CD4-positive, alpha-beta T cell treated with Interleukin-6 for 4 hours (primary cell): Measurements from ENCODE around the gene UBTD1.

Experiments
- DNase-seq: peaks from one replicate; pipeline ENCODE4 v3.0.0-alpha.2; 2020; ENCODE audit warnings: mixed read lengths

The UBTD1 gene

DNA sequence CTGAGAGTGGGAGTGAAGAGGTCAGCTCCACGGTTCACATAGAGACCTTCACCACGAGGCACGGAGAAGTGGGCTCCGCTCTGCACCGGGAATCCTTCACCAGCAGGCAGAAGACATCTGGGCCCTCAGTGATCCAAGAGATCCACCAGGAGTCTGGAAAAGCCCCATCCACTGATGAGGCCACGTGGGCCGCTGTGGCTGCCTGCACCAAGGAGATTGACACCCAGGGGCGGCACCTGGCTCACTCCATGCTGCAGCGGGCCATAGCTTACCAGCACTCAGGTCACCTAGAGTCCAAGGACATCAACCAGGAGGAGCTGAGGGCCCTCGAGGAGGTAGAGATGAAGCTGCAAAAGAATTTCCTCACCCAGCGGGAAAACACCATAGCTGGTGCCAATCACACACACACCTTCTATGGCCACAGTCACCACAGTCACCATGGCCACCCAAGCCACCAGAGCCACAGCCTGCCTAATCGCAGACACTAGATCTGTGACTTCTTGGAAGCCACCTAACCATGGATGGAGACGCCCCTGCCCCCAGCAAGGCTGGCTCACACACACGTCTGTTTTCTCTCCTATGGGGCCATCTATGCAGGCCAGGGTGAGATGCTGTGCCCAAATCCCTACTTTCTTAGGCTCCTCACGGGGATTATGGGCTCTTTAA is 91.5 kb downstream of the UBTD1 start:
- DNase-seq = no peak

GRCh38 chr10:97590748-97591495 is 92.2 kb downstream of the UBTD1 start:
- no peak for DNase-seq

DNA sequence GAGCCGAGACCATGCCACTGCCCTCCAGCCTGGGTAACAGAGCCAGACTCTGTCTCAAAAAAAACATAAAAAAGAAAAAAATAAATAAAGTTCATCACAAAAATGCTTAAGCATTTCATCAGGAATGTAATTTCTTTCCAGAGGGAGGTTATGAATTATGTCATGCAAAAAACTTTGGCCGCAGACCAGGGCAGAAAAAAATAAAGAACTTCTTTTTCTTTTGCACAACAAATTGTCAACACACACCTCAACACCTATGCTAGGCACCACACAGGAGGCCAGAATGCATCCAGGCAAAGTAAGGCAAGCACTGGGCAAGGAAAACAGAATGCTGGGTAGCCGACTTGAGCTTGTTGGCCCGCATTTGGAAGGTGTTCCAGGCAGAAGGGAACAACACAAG is 94.7 kb downstream of the UBTD1 start:
- no peak for DNase-seq

DNA sequence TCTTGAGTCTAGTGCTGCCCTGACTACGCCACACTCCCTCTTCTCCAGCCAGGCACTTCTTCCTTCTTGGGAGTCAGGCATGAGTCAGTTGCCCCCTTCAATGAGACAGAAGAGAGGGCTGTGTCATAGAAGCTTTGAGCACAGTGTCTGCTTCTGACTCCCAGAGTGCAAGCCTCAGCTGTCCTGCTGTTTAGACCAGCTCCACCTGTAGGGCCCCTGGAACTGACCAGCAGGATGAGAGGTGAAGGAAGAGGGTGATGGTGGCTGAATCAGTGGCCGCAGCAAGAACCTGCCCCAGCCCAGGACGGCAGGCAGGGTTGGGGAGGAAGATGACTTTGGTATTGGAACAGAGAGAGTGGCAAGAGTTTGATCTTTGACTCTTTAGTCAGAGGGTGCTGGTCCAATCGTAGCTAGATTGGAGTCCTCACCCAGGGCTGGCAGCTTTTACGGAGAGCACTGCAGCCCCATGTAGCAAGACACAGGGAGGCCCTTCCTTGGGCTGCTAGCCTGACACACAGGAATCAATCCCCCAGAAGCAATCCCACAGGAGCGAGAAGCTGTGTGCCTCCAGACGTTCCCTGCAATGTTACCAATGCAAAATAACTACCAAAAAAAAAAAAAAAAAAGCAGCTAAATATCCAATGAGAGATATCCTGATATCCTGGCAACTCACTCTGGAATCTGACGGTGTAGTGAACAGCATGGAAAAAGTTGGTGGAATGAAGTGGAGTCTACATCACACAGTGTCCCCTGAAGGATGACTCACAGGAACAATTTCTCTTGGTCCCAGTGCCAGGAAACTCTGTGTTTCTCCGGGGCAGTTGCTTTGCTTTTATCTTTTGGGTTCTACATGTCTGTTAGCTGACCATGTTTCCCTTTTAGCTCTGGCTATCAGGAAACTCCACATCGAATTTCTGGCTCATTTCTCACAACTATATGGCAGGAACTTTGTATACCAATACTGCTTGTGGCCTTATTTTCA is 97.7 kb downstream of the UBTD1 start:
- DNase-seq = no peak

GRCh38 chr10:97597778-97598177 is 99.1 kb downstream of the UBTD1 start:
- no peak for DNase-seq

GRCh38 chr10:97598407-97599271 is 99.9 kb downstream of the UBTD1 start:
- DNase-seq = no peak

DNA sequence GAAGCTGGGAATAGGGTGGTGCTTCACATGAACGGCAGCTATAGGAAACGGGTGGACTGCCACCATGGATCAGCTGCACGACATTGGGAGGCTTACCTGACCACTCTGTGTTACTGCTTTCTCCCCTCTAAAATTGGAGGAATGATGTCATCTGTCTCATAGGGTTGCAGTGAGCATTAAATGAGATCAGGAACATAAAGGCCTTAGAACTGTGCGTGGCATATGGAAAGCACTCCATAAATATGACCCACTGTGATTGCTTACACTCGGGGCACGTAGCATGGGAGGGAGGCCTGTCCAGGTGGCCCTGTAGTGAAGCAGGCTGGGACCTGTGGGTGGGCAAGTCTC is 100.5 kb downstream of the UBTD1 start:
- no peak for DNase-seq

DNA sequence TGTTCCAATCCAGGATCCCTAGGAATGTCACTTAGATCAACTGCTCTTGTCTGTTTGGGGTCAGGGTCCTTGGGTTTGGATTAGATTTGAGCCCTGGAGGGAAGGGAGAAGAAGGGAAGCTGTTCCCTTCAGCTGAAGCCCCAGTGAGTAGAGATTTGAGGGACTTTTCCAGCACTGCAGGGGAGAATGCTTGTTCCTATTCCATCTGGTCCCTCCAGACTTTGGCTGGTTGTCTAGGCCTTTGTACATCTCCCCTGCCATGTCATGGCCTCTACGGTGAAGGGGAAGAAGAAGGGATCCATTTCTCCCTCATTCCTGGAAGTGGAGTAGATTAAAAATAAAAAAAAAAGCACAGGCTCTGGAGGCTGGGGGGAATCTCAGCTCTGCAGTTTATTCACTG is 101.9 kb downstream of the UBTD1 start:
- DNase-seq = no peak

DNA sequence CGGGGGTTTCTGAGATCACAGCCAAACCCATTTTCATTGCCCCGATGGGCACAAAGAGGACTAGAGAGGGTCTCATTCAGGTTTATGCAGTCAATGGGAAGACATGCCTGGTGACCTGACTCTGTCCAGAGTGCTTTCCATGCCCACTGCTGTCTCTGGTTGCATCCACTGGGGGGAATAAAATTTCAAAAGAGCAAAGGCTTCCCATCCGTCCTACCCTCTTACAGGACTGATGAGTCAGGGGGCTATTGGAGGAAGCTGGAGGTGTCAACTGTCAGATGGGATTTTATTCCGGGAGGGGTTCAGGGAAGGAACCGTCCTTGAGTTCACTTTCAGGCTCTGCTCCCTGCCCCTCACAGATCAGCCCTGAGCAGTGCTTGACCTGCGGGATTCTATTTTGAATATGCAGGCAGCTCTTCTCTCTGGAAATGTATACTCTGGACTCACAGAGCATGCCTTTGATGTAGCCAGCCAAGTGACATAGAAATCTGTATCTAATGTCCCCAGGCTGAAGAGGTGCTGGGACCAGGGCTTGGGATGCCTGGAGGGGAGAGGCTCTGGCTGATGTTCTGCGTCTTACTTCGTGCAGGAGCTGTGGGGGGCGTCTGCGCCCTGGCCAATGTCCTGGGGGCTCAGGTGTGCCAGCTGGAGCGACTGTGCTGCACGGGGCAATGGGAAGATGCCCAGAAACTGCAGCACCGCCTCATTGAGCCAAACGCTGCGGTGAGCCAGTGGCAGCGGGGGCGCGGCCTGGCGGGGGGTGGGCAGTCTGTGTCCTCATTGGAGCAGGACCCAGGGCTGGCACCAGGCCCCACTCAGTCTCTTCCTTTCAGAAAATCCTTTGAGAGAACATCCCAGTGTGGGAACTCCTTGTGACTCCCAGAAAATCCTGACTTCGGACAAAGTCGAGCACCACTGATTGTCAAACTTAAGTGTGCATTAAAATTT is 102.8 kb downstream of the UBTD1 start:
- no peak for DNase-seq

GRCh38 chr10:97607095-97607636 is 108.4 kb downstream of the UBTD1 start:
- no peak for DNase-seq

DNA sequence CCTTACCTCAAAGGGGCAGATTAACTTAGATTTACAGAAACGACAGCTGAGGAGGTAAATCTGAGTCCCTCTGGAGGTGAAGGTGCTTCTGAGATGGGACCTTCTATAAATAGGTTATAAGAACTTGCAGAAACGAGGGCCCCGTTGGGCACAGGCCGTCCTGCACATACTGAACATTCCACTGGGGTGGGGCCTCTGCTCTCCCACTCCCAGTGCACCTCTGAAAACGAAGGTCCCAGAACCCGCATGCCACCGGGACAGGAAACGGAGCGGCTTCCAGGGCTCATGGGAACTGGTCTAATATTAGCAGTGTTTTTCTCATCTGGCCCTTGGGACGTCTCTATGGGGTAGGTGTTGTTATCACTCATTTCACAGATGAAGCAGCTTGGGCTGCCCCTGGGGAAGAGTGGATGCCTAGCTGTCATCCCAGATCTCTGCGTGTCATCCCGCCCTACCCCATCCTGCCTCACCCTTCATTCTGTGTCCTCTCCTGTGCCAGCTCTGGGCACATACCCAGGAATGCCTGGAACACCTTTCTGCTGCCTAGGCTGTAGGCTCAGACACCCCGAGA is 110.4 kb downstream of the UBTD1 start:
- DNase-seq = no peak

- no peak for DNase-seq
These were observed 112.7 kb downstream of the UBTD1 start for GRCh38 chr10:97611473-97611872.

- DNase-seq = no peak
These were observed 113.7 kb downstream of the UBTD1 start for GRCh38 chr10:97612386-97612785.

GRCh38 chr10:97618285-97618684 is 119.6 kb downstream of the UBTD1 start:
- DNase-seq = no peak

DNA sequence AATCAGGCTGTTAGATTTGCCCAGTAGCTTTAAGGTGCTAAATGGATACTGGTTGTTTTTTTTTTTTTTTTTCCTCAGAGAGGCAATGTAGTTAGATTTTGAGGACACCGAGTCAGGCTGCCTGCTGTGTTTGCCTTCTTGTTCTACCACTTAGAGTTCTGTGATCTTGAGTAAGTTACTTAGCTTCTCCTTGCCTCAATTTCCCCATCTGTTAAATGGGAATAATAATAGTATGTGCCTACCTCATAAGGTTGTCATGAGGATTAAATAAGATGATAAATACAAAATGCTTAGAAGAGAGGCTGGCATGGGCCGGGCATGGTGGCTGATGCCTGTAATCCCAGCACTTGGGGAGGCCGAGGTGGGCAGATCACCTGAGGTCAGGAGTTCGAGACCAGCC is 120.0 kb downstream of the UBTD1 start:
- DNase-seq = no peak
